OCI-LY7 (cell line): ENCODE data around the gene MEGF6. TPM values are rescaled to one million over a fixed set of nuclear protein-coding genes. Genes with fewer than 3 reads are reported as not detected.
"Not testable (repeated sequence)": the region's sequence is repeated elsewhere in the genome, so short reads cannot be mapped to it uniquely, and the experiment has no call there.

Experiments
- BruUV-seq: library from RNA; stranded (reverse); fragments of 400-500 nt; replicated peaks from 2 replicates; lab custom pipeline; 2021; lab: Mats Ljungman, UMichigan
- CTCF ChIA-PET: fragments of 300-600 bp; sonication (Branson Sonifier 250); formaldehyde crosslinking; loops from one replicate; lab custom pipeline; 2022; ENCODE audit warnings: antibody characterized with exemption; ENCODE audit not compliant: unreplicated experiment; lab: Charles Lee
- POLR2A ChIA-PET: fragments of 300-600 bp; sonication (Branson Sonifier 250); formaldehyde crosslinking; loops from one replicate; lab custom pipeline; 2022; ENCODE audit warnings: antibody characterized with exemption; lab: Charles Lee
- DNase-seq: peaks from one replicate; pipeline ENCODE4 v3.0.0-alpha.2; 2015; ENCODE audit warnings: low spot score
- H2AFZ ChIP-seq: fragments of 200-600 bp; sonication (generic), shearing (Covaris generic); 2 replicates; pipeline ENCODE4 v1.6.1; 2014; ENCODE audit warnings: mild to moderate bottlenecking, antibody characterized with exemption, low read length, moderate library complexity
- H3K27ac ChIP-seq: fragments of 200-600 bp; sonication (generic); 2 replicates; pipeline ENCODE4 v1.5.1; 2014; ENCODE audit warnings: mixed run types, low read depth, mild to moderate bottlenecking, moderate library complexity, low read length, inconsistent platforms; ENCODE audit not compliant: poor library complexity, severe bottlenecking
- H3K36me3 ChIP-seq: fragments of 200-600 bp; sonication (generic); 2 replicates; pipeline ENCODE4 v1.6.1; 2014; ENCODE audit warnings: mild to moderate bottlenecking, antibody characterized with exemption, low read length, moderate library complexity, mixed read lengths; ENCODE audit not compliant: insufficient read depth
- H3K4me1 ChIP-seq: fragments of 200-600 bp; sonication (generic); 2 replicates; pipeline ENCODE4 v1.5.1; 2014; ENCODE audit warnings: mild to moderate bottlenecking, low read length; ENCODE audit not compliant: insufficient read depth, poor library complexity, severe bottlenecking
- H3K4me2 ChIP-seq: fragments of 200-600 bp; sonication (generic); 2 replicates; pipeline ENCODE4 v1.6.1; 2014; ENCODE audit warnings: mild to moderate bottlenecking, low read length
- H3K4me3 ChIP-seq: fragments of 200-600 bp; sonication (generic); 2 replicates; pipeline ENCODE4 v1.5.1; 2014; ENCODE audit warnings: mild to moderate bottlenecking, low read depth, low read length; ENCODE audit not compliant: poor library complexity, severe bottlenecking
- H3K79me2 ChIP-seq: fragments of 200-600 bp; sonication (generic); 2 replicates; pipeline ENCODE4 v1.6.1; 2016; ENCODE audit warnings: low read depth, mild to moderate bottlenecking, low read length, moderate library complexity, mixed read lengths; ENCODE audit not compliant: insufficient read depth
- H3K9me2 ChIP-seq: fragments of 200-600 bp; sonication (generic); 2 replicates; pipeline ENCODE4 v1.6.1; 2016; ENCODE audit warnings: mild to moderate bottlenecking, low read length, mixed read lengths; ENCODE audit not compliant: insufficient read depth
- H3K9me3 ChIP-seq: fragments of 200-600 bp; sonication (generic); 2 replicates; pipeline ENCODE4 v1.6.1; 2014; ENCODE audit warnings: mild to moderate bottlenecking, mixed run types, low read length, mixed read lengths
- H4K20me1 ChIP-seq: fragments of 200-600 bp; sonication (generic); 2 replicates; pipeline ENCODE4 v1.6.1; 2014; ENCODE audit warnings: mild to moderate bottlenecking, antibody characterized with exemption, low read length, moderate library complexity, mixed read lengths; ENCODE audit not compliant: insufficient read depth
- CTCF ChIP-seq: fragments of 200-600 bp; sonication (generic); conservative IDR thresholded peaks from 2 replicates; pipeline ENCODE4 v1.5.1; 2014; ENCODE audit warnings: mild to moderate bottlenecking, antibody characterized with exemption, low read length, moderate library complexity, mixed read lengths
- EZH2phosphoT487 ChIP-seq: fragments of 200-600 bp; sonication (generic); IDR thresholded peaks from 2 replicates; pipeline ENCODE4 v1.6.1; 2018; ENCODE audit warnings: low read depth, borderline replicate concordance, mild to moderate bottlenecking, mixed run types, antibody characterized with exemption, low read length, moderate library complexity, mixed read lengths
- intact Hi-C: fragments of 100-400 bp; cut with micrococcal nuclease; formaldehyde crosslinking; loops from one replicate; pipeline ENCODE4 v1.10.0; 2022; ENCODE audit not compliant: unreplicated experiment
- total RNA-seq, 2 experiments: library from RNA; depleted of rRNA in 1 of 2; stranded (reverse); fragments of >200 nt in 1 of 2; shearing (Covaris generic) in 1 of 2; gene quantifications; 2 replicates each; pipeline ENCODE4 v1.2.3, GENCODE V29; 2014 to 2022

Gene MEGF6
- total RNA-seq, 2 experiments from 2014 or later: 0.15 to 0.32 TPM

DNA sequence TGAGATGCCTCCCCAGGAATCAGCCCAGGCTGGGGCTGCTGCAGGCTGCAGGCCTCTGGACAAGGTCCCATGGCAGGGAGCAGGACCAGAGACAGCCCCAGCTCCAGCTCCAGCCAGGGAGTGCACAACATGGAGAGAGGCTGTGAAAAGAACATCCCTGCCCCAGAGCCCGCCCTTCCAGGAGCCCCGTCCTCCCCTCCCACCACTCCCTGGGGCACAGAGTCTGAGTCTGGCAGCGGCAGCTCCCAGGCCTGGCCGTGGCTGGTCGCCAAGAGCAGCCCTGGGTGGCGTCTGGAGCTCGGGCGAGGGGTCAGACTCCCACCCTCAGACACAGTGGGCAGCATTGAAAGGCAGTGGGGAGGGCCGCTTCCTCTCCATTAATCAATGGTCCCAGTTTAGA lies 37.8 kb downstream of the MEGF6 start:
- DNase-seq: no peak
- Histone ChIP-seq H2AFZ (no peak overlapping the region), H3K79me2 (no peaks in the 10 kb centered on the region), H3K4me1 (no peaks in the 10 kb centered on the region), H4K20me1 (no peaks in the 10 kb centered on the region), H3K27ac (no peak overlapping the region), H3K36me3 (no peaks in the 10 kb centered on the region), H3K4me2 (no peak overlapping the region), H3K4me3 (no peak overlapping the region), H3K9me2 (no peaks in the 10 kb centered on the region), H3K9me3 (no peaks in the 10 kb centered on the region)
- ChIA-PET POLR2A (no interaction called here), CTCF (no interaction called here)
- no TSS peak for BruUV-seq
- intact Hi-C loops: no loop called here
- TF ChIP-seq CTCF: no peak

DNA sequence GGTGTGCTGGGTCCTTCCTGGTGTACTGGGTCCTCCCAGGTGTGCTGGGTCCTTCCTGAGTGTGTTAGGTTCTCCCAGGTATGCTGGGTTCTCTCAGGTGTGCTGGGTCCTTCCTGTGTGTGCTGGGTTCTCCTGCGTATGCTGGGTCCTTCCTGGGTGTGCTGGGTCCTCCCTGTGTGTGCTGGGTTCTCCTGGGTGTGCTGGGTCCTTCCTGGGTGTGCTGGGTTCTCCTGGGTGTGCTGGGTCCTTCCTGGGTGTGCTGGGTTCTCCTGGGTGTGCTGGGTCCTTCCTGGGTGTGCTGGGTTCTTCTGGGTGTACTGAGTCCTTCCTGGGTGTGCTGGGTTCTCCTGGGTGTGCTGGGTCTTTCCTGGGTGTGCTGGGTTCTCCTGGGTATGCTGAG lies 38.7 kb downstream of the MEGF6 start:
- DNase-seq, CTCF ChIA-PET, H3K27ac ChIP-seq, H2AFZ ChIP-seq, H3K36me3 ChIP-seq, H3K4me1 ChIP-seq, H3K9me3 ChIP-seq, H3K9me2 ChIP-seq, H3K79me2 ChIP-seq, BruUV-seq, H4K20me1 ChIP-seq, POLR2A ChIA-PET, H3K4me3 ChIP-seq, H3K4me2 ChIP-seq, intact Hi-C loops: not testable (repeated sequence)

- no peaks in the 10 kb centered on the region for H3K79me2 ChIP-seq
- H3K9me3 ChIP-seq: no peaks in the 10 kb centered on the region
- no peaks in the 10 kb centered on the region for H3K9me2 ChIP-seq
- no peaks in the 10 kb centered on the region for H3K36me3 ChIP-seq
- H3K4me3 ChIP-seq: no peak overlapping the region
- H3K27ac ChIP-seq: no peak overlapping the region
- H3K4me1 ChIP-seq: no peaks in the 10 kb centered on the region
- CTCF ChIA-PET: no interaction called here
- intact Hi-C loops: no loop called here
- H3K4me2 ChIP-seq: no peak overlapping the region
- DNase-seq: no peak
- no peak for TF ChIP-seq EZH2phosphoT487
- no peak for TF ChIP-seq CTCF
- BruUV-seq: no TSS peak
- no peaks in the 10 kb centered on the region for H4K20me1 ChIP-seq
- POLR2A ChIA-PET: no interaction called here
- H2AFZ ChIP-seq: no peak overlapping the region
Observed at GRCh38 chr1:3571263-3571662, 40.0 kb downstream of the MEGF6 start.
